ENCODE data around the gene IL12B.

- TF ChIP-seq CTCF (conservative IDR thresholded peaks at IDR 0.05; ENCODE audit: low read depth, low read length) = no peak
- no peak for TF ChIP-seq EZH2 (IDR thresholded peaks at IDR 0.05; ENCODE audit: borderline replicate concordance, low read depth, low read length, poor library complexity, severe bottlenecking)
These were observed 56.4 kb downstream of the IL12B start for GRCh38 chr5:159273923-159274322.

All from A673 (cell line).